Activated CD4-positive, CD25-positive, alpha-beta regulatory T cell treated with anti-CD3 and anti-CD28 coated beads, Interleukin-2, amount 50 U/mL, for 16 hours (primary cell): ENCODE results near the gene PHC2.

Source experiments
- DNase-seq: peaks from one replicate; pipeline ENCODE4 v3.0.0-alpha.2; 2020; ENCODE audit warnings: low read depth, low spot score

PHC2 gene

GRCh38 chr1:33370301-33370700 is 60.6 kb downstream of the PHC2 start:
- no peak for DNase-seq

- DNase-seq: no peak
These were observed 61.1 kb downstream of the PHC2 start for GRCh38 chr1:33369764-33370163.

GRCh38 chr1:33369081-33369480 is 61.8 kb downstream of the PHC2 start:
- no peak for DNase-seq

- DNase-seq: no peak
These were observed 62.5 kb downstream of the PHC2 start for GRCh38 chr1:33368431-33368830.

DNA sequence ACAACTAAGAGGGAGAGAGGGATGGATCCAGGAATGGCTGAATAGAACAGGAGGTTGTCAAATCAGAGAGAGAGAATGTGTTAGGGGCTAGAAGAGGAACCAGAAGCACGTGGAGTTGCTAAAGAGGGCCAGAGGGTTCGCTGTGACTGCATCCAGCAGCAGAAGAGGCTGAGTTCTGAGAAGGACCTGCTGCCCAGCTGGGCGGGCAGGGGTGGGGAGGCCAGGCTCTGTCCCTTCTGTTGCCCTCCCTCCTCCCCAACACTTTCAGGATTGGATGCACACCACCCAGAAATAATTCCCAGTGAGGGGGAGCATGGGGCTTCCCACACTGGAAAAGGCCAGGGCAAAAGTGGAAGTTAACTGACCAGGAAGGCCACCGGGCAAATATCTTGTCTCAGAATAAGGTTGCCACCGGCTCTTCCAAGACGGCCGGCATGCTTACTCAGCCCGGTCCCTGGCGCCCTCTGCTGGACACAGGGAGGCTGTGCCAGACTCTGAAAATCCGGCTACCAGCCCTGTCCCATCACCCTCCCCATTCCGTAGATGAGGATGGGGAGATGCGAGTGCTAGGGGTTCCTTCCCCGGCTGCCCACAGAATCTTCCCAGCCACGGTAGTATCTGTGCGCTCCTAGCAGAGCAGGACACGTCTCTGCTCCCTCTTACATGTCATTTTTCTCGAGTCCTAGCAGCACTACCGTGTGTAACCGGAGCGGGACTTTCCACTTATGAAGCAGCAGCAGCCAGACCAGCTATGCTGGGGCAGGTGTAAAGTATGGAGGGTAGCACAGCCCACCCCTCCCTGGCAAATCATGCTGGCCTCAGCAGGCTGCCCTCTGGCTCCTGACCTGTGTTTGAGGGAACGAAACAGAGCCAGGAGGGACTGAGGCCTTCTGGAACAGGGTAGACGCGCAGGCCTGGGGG is 63.1 kb downstream of the PHC2 start:
- DNase-seq: peak; percentile 75

DNA sequence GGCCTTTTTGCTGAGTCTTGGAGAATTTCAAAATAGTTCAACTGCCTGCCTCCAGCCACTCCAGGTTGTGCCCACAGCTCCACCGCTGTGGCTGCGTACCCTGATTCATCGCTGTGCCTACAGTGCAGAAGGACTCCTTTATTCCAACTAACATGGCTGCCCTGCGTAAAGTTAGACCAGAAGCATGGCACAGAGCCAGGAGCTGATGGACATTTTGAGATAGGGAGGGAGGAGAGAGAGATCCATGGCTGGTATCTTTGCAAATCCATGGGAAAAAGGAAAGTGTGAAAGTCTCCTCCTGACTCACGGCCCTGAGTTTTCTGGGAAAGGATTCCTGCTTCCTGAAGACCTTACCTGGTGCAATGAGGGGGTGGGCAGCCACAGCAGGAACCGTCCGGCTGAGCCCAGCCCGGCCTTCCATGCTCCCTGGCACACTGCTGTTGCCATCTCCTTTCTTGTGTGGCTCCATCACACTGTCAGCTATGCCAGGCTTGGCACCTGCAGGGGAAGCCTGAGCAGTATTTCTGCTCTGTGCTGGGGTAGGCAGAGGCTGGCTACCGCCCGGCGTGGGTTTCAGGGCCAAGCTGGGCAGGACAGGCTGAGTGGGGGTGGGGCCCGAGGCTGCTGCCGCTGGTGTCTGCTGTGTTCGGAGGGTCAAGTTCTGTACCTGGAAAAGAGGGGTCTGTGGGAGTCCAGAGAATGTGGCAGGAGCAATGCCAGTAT is 64.0 kb downstream of the PHC2 start:
- no peak for DNase-seq

DNA sequence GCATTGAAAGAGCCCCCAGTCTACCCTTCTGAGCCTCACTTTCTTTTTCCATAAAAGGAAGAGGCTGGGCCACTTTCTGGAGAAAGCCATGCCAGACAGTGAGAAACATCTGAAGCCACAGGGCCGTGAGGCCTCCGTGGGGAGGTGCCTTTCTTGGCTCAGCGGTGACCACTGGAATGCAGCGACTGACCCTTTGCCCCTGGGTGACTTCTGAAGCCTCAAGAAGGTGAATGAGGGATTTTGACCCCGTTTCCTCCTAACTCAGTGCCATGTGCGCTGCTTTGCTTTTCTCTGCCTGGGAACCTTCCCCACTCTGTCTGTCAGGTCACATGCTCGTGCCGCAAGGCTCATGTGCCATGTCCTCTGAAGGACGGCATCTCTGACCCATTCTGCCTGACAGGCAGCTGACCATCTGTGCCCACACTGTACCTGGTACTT is 65.3 kb downstream of the PHC2 start:
- DNase-seq: no peak

- DNase-seq: no peak
These were observed 66.4 kb downstream of the PHC2 start for GRCh38 chr1:33364565-33364918.

DNA sequence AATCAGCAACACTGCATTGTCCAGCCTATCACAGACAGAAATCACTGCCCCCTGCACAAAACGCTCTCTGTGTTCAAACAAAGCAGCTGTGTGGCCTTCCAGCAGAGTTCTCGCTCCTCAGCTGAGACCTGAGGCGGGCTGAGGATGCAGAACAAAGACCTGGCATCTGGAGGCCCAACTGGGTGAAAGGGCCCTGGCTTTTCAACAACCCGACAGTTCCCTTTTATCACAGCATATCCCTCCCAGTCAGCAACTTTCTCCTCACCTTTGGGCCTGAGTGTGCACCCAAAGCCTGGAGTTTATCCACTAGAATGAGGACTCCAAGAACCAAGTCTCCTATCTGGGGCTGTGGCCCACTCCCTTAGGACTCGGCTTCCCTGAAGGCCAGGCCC is 67.4 kb downstream of the PHC2 start:
- DNase-seq: no peak

- DNase-seq: no peak
These were observed 67.9 kb downstream of the PHC2 start for GRCh38 chr1:33363021-33363420.

DNA sequence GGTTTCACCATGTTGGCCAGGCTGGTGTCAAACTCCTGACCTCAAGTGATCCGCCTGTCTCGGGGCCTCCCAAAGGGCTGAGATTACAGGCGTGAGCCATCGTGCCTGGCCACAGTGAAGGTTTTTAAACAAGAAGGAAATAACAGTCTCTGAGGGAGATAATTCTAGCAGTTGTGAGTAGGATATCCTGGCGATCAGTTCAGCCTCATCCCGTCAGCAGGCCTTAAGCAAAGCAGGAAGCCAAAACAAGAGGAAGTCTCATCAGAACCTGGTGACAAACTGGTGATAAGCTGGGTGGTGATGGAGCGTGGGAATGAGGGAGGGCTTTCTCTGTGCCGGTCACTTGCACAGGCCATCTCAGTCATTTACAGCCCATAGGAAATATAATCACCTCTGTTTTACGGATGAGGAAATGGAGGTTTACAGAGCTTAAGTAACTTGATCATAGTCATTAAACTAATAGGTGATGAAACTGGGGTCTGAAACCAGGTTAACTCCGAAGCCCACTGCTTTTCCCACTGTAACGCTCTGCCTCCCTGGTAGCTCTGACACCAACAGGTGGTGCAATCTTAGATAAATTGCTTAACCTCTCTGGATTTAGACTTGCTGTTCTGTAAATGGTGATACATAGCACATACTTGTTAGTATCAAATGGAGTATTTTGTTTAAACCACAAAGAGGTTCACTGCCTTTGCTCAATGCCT is 69.2 kb downstream of the PHC2 start:
- no peak for DNase-seq

DNA sequence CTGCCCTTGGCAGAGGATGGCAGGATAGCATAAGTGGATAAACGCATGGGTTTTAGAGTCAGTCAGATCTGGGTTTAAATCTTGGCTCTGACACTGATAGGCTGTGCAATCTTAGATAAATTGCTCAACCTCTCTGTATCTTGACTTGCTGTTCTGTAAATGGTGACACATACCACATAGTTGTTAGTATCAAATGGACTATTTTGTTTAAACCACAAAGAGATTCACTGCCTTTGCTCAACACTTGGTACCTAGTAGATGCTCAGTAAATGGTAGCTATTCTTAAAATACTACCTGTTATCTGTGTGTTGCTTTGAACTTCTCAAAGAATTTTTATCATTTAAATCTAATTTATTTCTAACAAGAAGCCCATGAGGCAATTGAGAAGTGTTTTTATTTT is 70.5 kb downstream of the PHC2 start:
- no peak for DNase-seq

DNA sequence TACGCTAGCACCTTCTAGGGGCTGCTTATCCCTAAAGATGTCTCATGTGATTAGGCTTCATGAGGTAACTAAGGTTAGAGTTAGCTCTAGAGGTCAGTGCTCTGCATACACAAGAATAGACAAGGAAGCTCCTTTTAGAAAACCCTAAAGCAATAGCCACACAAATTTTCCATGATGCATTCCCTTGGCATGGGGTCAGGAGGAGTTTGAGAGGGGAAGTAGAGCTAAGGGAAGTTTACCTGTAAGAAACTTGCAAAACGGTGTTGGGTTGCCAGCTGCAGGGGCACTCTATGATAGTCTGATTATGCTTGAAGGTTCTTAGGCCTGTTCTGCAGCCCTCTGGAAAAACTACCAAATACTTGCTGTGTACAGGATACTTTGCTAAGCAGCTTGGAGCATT is 71.0 kb downstream of the PHC2 start:
- no peak for DNase-seq

DNA sequence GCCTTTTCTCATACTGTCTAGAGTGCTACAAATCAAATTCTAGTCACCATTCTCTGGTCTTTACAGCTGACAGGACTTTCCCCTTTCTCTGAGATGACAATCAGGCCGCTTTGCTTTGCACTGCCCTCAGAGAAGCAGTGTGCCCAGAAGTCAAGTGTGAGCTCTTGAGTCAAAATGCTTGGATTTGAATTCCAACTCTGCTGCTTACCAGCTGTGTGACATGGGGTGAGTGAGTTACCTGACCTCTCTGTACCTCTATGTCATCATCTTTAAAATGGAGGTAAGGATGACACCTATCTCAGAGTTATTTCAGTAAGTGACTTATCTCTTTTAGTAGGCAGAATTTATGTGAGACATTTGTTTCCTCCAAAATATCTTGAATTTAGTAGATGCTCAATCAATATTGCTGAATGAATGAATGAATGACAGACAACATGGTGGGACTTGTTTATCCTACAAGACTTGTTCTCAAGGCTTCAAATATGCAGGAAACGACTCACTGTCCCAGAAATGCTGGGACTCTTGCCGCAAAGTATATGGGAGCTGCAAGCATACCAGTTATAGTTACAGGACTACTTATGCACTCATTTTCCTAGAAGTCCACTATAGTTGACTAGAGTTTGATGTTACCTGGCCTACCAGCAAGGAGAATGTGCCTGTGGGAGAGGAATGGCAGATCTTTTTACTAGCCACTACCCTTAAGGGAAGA is 71.9 kb downstream of the PHC2 start:
- DNase-seq: no peak

GRCh38 chr1:33358114-33358794 is 72.6 kb downstream of the PHC2 start:
- DNase-seq: no peak

DNA sequence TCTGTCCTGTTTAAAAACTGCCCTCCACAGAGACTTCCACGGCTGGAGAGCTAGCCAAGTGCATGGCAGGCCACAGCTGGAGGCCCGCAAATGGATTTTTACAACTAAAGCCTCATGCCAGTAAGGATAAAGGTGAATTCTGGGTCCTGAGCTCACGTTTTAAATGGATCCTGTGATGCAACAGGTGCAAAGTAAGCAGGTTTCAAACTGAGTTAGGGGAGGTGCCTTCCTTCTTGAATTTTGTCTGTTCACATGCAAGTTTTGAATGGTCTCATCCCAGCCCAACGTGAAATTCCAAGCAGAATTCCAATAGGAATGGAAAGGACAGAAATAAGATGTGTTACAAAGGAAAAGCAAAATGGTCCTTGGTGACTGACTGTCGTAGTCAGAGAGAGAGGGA is 73.8 kb downstream of the PHC2 start:
- DNase-seq: no peak

- DNase-seq: no peak
These were observed 76.1 kb downstream of the PHC2 start for GRCh38 chr1:33354707-33355316.

DNA sequence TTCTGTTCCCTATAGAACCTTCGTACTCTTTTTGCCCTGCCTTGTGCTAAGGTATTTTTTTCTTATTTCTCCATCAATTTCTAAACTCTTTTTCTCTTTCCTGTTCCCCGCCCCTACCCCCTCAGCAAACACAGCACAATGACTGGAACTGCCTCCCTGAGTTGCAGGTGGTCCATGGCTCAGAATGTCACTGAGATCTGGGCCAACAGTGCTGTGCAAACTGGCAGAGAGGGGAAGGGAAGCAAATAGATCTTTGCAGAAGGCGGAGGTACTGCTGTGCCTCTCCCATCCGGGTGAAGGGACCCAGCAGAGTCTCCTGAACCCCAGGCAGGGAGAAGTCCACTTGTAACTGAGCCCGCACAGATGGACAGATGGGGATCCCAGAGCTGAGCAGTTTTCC is 77.4 kb downstream of the PHC2 start:
- DNase-seq: no peak

DNA sequence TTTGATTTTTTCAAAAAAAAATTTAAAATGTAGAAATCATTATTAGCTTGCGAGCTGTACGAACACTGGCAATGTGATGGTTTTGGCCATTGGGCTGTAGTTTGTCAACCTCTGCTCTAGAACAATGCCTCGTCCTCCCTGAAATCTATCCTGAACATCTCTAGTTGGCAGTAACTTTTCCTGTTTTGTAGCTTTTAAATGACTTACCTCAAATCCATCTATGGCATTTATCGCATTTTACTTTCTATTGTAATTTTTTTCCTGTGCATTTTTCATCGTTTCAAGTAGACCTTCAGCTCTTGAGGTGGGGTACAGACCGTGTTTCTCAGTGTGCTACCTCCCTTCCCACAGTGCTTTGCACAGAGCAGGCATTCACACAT is 79.6 kb downstream of the PHC2 start:
- DNase-seq: no peak

GRCh38 chr1:33350611-33351280 is 80.1 kb downstream of the PHC2 start:
- DNase-seq: no peak
